GM18517 (cell line): ENCODE results near the gene EPB41L1.

ENCODE experiments used
- ATAC-seq: cut with Tn5 transposase; IDR thresholded peaks from one replicate; pipeline ENCODE4 v1.9.1; 2021; ENCODE audit warnings: mild to moderate bottlenecking, moderate library complexity; ENCODE audit not compliant: unreplicated experiment

The EPB41L1 gene

DNA sequence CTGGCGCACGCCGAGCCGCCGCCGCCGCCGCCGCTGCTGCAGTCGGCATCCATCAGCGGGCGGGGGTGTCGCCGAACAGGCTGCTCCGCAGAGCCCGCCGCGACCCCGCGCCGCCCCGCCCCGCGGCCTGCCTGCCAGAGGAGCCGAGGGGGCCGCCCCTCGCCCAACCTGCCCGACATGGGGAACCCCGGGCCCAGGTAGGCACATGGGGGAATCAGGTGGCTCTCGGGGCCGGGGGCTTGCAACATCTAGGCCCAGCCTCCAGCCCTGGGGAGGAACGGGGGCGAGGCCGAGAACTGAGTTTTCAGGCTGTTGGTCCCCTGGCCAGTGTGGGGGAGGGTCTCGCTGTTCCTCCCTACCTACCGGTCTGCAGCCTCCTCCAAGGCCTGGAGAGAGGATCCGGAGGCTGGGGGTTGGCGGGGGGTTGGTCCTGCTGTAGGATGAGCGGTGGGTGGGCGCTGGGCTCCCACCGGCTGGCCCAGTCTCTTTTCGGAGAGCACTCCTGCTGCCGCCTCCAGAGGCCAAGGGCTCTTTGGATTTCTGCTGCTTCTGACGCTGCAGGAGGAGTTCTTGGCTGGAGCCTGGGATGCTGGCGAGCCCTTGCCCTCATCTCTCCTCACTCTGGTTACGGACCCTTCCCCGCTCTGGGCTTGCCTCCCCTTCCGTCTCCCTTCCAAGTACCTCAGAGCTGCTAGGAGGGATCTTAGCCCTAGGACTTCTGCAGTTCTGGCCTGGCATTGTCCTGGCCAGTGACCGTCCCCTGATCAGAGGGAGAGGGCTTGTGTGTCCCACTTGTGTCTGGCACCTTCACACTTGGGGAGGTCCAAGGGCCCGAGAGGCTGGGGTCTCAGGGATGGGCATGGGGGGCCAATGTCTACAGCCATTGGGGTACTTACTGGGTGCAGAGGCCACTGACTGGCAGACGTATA, at the start of gene EPB41L1:
EPB41L1 (plus strand) TSS at position 41 of the 929 bp plus-strand sequence. CDS start 19,038 bp downstream, outside the sequence.
- no peak for ATAC-seq

DNA sequence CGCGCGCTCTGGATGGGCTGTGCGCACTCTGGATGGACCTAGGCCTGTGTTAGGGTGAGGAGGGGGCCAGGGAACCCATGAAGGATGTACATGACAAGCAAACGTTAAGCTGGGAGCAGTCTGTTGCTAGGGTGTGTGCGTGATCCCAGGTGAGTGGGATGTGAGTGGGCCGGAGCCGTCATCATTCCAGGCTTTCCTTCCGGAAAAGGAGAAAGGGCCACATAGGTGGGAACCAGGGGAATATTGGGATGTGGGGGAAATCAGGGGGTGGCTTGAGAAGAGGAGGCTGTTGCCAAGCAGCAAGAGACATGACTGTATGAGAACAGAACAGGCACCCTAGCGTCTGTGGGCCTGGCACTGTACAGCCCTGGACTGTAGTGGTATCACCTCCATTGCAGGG, 49.7 kb upstream of the EPB41L1 start:
- no peak for ATAC-seq

DNA sequence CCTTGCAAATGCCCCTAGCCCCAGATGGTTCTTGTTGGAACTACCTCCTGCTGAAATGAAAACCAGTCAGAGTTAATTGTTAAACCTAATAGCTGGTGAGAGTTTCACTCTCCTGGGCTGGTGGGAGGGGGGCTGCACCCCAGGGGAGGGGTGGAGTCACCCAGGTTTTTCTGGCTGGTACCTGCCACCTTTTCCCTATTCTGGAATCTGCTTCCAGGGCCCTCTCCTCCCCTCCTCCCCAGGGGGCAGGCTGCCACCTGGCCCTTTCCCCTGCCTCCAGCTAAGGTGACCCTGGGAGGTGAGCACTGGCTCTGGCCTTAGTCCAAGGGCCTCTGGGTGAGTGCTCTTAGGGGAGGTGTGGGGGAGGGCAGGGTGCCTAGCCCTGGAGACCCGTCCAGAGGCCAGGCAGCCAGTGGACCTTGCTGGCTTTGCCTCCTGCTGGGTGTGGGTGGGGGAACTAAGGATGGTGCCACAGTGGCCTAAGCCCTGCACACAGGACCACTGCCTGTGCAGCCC, 48.8 kb upstream of the EPB41L1 start:
- no peak for ATAC-seq

DNA sequence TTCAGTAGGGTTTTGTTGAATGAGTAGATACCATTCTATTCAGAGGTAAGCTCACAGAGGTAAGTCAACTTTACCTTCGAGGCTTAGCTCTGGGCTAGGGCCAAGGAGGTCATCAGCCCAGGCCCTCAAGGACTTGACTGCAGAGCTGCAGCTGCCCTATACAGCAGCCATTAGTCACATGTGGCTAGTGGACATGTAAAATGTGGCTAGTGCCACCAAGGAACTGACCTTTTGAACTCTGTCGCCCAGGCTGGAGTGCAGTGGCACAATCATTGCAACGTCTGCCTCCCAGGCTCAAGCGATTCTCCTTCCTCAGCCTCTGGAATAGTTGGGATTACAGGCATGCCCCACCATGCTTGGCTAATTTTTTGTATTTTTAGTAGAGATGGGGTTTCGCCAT, 47.9 kb upstream of the EPB41L1 start:
- ATAC-seq: no peak

GRCh38 chr20:36107881-36108280, 46.7 kb upstream of the EPB41L1 start:
- ATAC-seq: no peak

GRCh38 chr20:36109251-36109947, 45.1 kb upstream of the EPB41L1 start:
- no peak for ATAC-seq

- ATAC-seq: no peak
Observed at GRCh38 chr20:36110994-36111393, 43.5 kb upstream of the EPB41L1 start.

DNA sequence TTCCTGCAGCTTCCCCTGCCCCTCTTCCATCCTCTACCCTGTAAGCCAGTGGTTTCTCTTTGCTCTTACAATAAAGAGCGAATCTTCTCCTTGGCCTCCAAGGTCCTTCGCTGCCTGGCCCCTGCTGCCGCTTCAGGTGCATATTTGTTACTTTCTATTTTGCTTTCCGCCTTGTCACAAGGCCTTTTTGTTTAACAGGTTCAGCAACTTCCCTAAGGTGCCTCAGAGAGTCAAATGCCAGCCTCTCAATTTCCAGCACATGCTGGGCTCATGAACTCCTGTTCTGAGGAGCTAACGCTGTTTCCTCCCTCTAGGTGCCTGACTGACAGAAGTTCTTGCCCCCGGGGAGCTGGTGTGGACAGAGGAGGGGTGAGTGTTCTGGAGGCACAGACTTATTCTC, 42.4 kb upstream of the EPB41L1 start:
- ATAC-seq: no peak

DNA sequence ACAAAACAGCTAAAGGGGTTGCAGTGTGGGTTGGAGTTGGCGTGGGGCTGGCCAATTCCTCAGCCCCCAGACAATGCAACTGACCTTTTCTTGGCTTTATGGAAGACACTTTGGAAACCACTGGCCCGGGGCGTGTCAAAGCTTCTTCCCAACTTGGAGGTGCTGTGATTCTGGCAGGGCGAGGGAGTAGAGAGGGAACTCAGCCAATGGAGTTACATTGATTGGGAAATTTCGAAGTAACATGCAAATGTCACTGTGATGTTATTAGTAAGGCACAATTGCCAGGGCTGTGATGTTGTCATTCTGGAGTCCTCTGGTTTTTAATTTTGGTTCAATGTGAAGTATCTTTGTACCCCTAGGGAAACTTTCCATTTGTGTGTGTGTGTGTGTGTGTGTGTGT, 41.5 kb upstream of the EPB41L1 start:
- no peak for ATAC-seq

DNA sequence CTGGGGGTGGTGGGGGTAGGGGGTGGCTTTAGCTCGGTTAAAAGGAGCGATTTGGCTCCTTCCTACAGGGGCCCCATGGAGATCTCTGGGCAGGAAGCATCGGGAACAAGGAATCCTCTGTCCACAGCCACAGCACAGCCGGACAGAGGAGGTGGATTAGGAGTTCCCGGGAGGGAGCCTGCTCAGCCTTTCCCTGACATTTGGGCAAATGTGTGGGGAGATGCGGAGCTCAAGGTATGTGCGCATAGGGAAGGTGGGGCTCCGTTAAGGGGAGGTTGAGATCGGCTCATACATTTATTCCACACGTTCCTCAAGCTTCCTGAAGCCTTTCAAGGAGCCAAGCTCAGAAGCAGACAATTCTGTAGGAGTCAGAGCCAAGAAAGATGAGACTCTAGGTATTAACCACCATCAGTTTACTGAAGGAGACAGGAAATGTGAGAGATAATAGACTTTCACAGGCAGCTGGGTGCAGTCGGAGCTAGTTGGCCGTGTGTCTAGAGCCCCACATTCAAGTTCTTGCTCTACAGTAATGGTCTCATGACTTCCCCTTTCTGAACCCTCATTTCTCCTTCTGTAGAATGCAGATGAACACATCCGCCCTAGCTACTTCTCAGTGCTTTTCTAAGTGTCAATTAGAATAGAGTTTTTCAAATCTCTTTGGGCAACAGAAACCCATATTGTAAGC, 40.8 kb upstream of the EPB41L1 start:
- ATAC-seq: no peak

DNA sequence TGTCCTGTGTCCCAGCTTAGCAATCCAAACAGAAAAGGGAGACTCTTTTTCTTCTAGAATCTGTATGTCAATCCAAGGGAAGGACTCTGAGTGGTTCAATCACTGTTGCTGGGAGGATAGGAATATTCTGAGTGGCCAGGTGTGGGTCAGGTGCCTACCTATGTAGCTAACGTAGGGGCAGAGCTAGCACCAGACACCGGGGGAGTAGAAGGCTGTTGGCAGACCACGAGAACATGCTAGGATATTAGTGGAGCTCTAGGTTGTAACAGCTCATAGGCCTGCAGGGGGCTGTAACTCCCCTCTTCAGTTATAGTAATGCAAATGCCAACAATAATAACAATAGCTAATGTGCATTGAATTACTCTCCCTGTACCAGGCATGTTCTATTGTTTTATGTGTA, 39.8 kb upstream of the EPB41L1 start:
- ATAC-seq: no peak

DNA sequence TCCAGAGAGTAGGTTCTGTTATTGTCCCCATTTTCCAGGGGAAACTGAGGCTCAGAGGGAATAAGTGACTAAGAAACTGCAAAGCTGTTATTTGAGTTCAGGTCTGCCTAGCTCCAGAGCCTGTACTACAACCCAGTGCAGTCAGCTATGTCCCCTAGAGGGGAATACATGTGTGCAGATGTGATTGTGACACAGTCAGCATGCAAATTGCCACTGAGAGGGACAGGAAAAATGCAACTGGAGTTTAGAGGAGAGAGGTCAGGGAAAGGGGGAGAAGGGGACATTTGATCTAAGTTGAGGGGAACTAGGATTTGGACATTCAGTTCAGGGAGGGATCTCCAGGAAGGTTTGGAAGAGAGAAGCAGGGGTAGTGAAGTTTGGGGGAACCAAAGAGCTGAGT, 38.6 kb upstream of the EPB41L1 start:
- ATAC-seq: no peak

GRCh38 chr20:36116807-36117441, 37.6 kb upstream of the EPB41L1 start:
- no peak for ATAC-seq

GRCh38 chr20:36117638-36118037, 36.9 kb upstream of the EPB41L1 start:
- ATAC-seq: no peak

DNA sequence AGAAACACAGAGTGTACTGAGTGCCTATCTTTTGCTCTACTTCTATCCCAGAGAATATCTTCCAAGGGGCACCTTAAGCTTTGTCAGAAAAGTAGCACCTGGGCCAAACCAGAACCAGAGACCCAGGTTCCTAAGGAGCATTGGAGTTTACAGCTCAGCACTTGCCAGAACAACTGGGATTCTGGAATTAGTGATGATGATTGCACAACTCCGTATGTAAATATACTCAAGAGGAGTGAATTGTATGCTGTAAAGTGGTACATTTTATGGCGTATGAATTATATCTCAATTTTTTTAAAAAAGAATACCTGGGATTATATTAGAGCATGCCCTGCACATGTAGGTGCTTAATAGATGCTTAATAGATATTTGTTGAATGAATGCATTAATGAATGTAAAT, 36.2 kb upstream of the EPB41L1 start:
- ATAC-seq: no peak

DNA sequence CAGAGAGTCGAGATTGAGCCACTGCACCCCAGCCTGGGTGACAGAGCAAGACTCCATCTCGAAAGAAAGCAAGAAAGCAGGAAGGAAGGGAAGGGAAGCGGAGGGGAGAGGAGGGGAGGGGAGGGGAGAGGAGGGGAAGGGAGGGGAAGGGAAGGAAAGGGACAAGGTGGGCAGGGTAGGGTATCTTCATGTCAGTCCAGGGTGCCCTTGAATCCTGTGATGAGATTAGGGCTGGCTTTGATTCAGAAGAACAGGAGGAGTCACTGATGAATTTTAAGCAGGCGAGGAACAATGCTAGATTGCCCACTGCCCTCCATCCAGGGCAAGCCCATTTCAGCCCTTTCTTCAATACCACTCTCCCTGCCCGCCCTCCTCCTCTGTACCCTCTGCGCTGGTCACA, 35.0 kb upstream of the EPB41L1 start:
- no peak for ATAC-seq

DNA sequence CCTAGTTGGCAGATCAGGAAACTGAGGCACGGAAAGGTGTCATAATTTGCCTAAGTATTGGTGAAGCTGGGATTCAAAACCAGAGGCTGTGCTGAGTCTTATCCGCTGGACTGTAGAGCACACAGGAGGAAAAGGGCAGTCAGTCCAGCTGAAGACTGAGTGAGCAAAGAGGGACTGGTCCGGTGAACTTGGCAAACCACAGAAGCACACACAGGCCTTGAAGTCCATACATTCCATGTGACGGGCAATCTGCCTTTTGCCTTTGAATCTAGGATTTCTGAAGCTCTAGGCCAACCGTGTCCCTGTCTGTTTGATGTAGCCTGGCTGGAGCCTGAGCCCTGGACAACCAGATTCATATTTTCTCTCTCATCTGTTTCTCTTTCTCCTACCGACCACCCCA, 34.3 kb upstream of the EPB41L1 start:
- ATAC-seq: no peak

- ATAC-seq: no peak
Observed at GRCh38 chr20:36120991-36121390, 33.5 kb upstream of the EPB41L1 start.

GRCh38 chr20:36121981-36122930, 32.3 kb upstream of the EPB41L1 start:
- ATAC-seq: no peak

DNA sequence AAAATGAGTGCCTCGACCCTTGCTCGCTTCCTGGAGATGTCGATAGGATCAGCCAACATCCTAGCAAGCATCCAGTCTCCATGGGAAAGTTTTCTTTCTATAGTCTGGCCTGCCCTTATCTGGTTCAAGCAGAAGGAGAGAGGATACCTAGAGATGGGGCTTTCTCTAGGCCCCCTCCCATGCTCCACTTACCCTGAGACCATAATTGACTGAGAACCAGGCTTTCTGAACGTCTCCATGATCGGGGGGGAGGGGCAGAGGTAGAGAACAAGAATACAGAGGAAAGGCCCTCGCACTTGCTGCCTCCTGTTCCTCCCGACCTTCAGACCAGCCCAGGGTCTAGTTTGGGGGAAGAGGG, 31.6 kb upstream of the EPB41L1 start:
- no peak for ATAC-seq
